H1 (cell line): Measurements from ENCODE around the gene HECTD3. TPM values are rescaled to one million over a fixed set of nuclear protein-coding genes. Genes with fewer than 3 reads are reported as not detected.

Source experiments
- CTCF ChIA-PET: fragments of 300-600 bp; sonication (Branson Sonifier 250); formaldehyde crosslinking; loops from one replicate; lab custom pipeline; 2021; ENCODE audit not compliant: partially characterized antibody; lab: Charles Lee
- POLR2A ChIA-PET: fragments of 300-600 bp; sonication (Branson Sonifier 250); formaldehyde crosslinking; loops from one replicate; lab custom pipeline; 2021; ENCODE audit warnings: inconsistent platforms; ENCODE audit not compliant: partially characterized antibody; lab: Charles Lee
- DNase-seq, 2 experiments: peaks; one replicate each; pipeline versions ENCODE4 v3.0.0 to v3.0.0-alpha.2; 2010 to 2022; ENCODE audit warnings: low spot score in 2 of 2, low read depth in 1 of 2, mixed read lengths in 1 of 2
- FAIRE-seq: peaks from 2 replicates; lab custom pipeline; 2011; peaks lifted over from hg19 to GRCh38; lab: Jason Lieb, UNC
- H2AFZ ChIP-seq: 2 replicates; pipeline ENCODE4 v1.8.1; 2012; ENCODE audit warnings: low read length, inconsistent platforms
- H2AK5ac ChIP-seq: 2 replicates; pipeline ENCODE4 v1.6.1; 2013; ENCODE audit warnings: low read depth, low read length
- H2BK120ac ChIP-seq: replicated peaks from 2 replicates; pipeline ENCODE3; 2013; ENCODE audit warnings: low read depth, low read length, inconsistent platforms
- H2BK12ac ChIP-seq: 2 replicates; pipeline ENCODE4 v1.6.1; 2013; ENCODE audit warnings: low read depth, low read length
- H2BK15ac ChIP-seq: 2 replicates; pipeline ENCODE4 v1.6.1; 2013; ENCODE audit warnings: low read length
- H2BK20ac ChIP-seq: 2 replicates; pipeline ENCODE4 v1.6.1; 2013; ENCODE audit warnings: low read length
- H2BK5ac ChIP-seq: 2 replicates; pipeline ENCODE4 v1.6.1; 2013; ENCODE audit warnings: low read depth, low read length
- H3K14ac ChIP-seq: 2 replicates; pipeline ENCODE4 v1.6.1; 2013; ENCODE audit warnings: inconsistent platforms; ENCODE audit not compliant: insufficient read length
- H3K18ac ChIP-seq: 2 replicates; pipeline ENCODE4 v1.6.1; 2013; ENCODE audit warnings: low read length; ENCODE audit errors: extremely low read depth
- H3K23ac ChIP-seq: 2 replicates; pipeline ENCODE4 v1.6.1; 2013; ENCODE audit warnings: inconsistent platforms; ENCODE audit not compliant: insufficient read length
- H3K23me2 ChIP-seq: 2 replicates; pipeline ENCODE4 v1.6.1; 2013; ENCODE audit warnings: low read depth, low read length
- H3K27ac ChIP-seq: 2 replicates; pipeline ENCODE4 v1.6.1; 2011; ENCODE audit warnings: low read depth, low read length, inconsistent platforms
- H3K27me3 ChIP-seq, 4 experiments: replicated peaks in 1 of 4; 1 replicate in 1 of 4; 2 replicates in 3 of 4; pipeline versions ENCODE4 v1.6.1 to v1.8.1; 2011 to 2013; ENCODE audit warnings: low read length in 3 of 4, mild to moderate bottlenecking in 3 of 4, inconsistent platforms in 2 of 4, mixed read lengths in 2 of 4, moderate library complexity in 1 of 4; ENCODE audit not compliant: control insufficient read depth in 3 of 4, insufficient read depth in 3 of 4; ENCODE audit errors: extremely low read depth in 1 of 4
- H3K36me3 ChIP-seq, 4 experiments: 2 replicates each; pipeline versions ENCODE4 v1.6.1 to v1.8.1; 2011 to 2013; ENCODE audit warnings: mild to moderate bottlenecking in 4 of 4, low read length in 3 of 4, moderate library complexity in 2 of 4, control low read depth in 1 of 4, inconsistent platforms in 1 of 4; ENCODE audit not compliant: insufficient read depth in 4 of 4, control insufficient read depth in 2 of 4
- H3K4ac ChIP-seq: replicated peaks from 2 replicates; pipeline ENCODE3; 2013; ENCODE audit warnings: low read length, low read depth, mixed read lengths, inconsistent platforms; ENCODE audit not compliant: insufficient read length
- H3K4me1 ChIP-seq, 4 experiments: replicated peaks in 1 of 4; 1 replicate in 1 of 4; 2 replicates in 3 of 4; pipeline versions ENCODE4 v1.6.1 to v1.8.1; 2011 to 2013; ENCODE audit warnings: low read length in 3 of 4, inconsistent platforms in 2 of 4, mixed read lengths in 1 of 4; ENCODE audit not compliant: insufficient read depth in 4 of 4, control insufficient read depth in 3 of 4
- H3K4me2 ChIP-seq, 2 experiments: 2 replicates each; pipeline versions ENCODE4 v1.6.1 to v1.8.1; 2011 to 2013; ENCODE audit warnings: low read depth in 2 of 2, low read length in 2 of 2, control low read depth in 1 of 2, inconsistent platforms in 1 of 2, mild to moderate bottlenecking in 1 of 2; ENCODE audit not compliant: insufficient read depth in 1 of 2
- H3K4me3 ChIP-seq, 4 experiments: fragments of 200-600, 300-600 bp in 1 of 4; sonication (generic), shearing (Covaris generic), sonication (Bioruptor Twin) in 1 of 4; 2 replicates each; pipeline versions ENCODE4 v1.5.1 to v1.8.1; 2011 to 2016; ENCODE audit warnings: low read length in 4 of 4, low read depth in 3 of 4, control low read depth in 2 of 4, inconsistent platforms in 2 of 4, mild to moderate bottlenecking in 2 of 4, mixed read lengths in 1 of 4, moderate library complexity in 1 of 4; ENCODE audit not compliant: insufficient read depth in 2 of 4; ENCODE audit errors: extremely low read depth in 1 of 4
- H3K56ac ChIP-seq: replicated peaks from 2 replicates; pipeline ENCODE3; 2013; ENCODE audit warnings: low read depth, mild to moderate bottlenecking, mixed read lengths, low read length, inconsistent platforms; ENCODE audit not compliant: insufficient read length
- H3K79me1 ChIP-seq: 2 replicates; pipeline ENCODE4 v1.6.1; 2013; ENCODE audit warnings: low read depth, low read length, control low read depth
- H3K79me2 ChIP-seq, 2 experiments: 2 replicates each; pipeline versions ENCODE4 v1.6.1 to v1.8.1; 2012 to 2013; ENCODE audit warnings: low read length in 2 of 2, mild to moderate bottlenecking in 2 of 2, inconsistent platforms in 1 of 2; ENCODE audit not compliant: insufficient read depth in 2 of 2, control insufficient read depth in 1 of 2
- H3K9ac ChIP-seq, 4 experiments: replicated peaks in 1 of 4; 1 replicate in 1 of 4; 2 replicates in 3 of 4; pipeline versions ENCODE4 v1.6.1 to v1.8.1; 2011 to 2013; ENCODE audit warnings: low read depth in 3 of 4, low read length in 3 of 4, control low read depth in 2 of 4, mild to moderate bottlenecking in 2 of 4, moderate library complexity in 2 of 4, inconsistent platforms in 1 of 4; ENCODE audit errors: extremely low read depth in 1 of 4
- H3K9me3 ChIP-seq, 2 experiments: 2 replicates each; pipeline versions ENCODE4 v1.6.1 to v1.8.1; 2012 to 2013; ENCODE audit warnings: mild to moderate bottlenecking in 2 of 2, moderate library complexity in 2 of 2, control low read depth in 1 of 2, inconsistent platforms in 1 of 2, low read depth in 1 of 2, low read length in 1 of 2, mixed read lengths in 1 of 2; ENCODE audit not compliant: insufficient read depth in 2 of 2
- H4K20me1 ChIP-seq, 2 experiments: replicated peaks in 1 of 2; 2 replicates each; pipeline versions ENCODE3 to v1.8.1; 2011 to 2013; ENCODE audit warnings: inconsistent platforms in 2 of 2, low read length in 2 of 2, mild to moderate bottlenecking in 1 of 2; ENCODE audit not compliant: insufficient read depth in 2 of 2, control insufficient read depth in 1 of 2
- H4K5ac ChIP-seq: 2 replicates; pipeline ENCODE4 v1.6.1; 2013; ENCODE audit warnings: low read length, low read depth, mixed read lengths, inconsistent platforms; ENCODE audit not compliant: insufficient read length
- H4K8ac ChIP-seq: 2 replicates; pipeline ENCODE4 v1.8.0; 2013; ENCODE audit warnings: mild to moderate bottlenecking, moderate library complexity, low read length, inconsistent platforms; ENCODE audit not compliant: insufficient read depth; ENCODE audit errors: extremely low read depth
- H4K91ac ChIP-seq: replicated peaks from 2 replicates; pipeline ENCODE3; 2013; ENCODE audit warnings: low read length, mixed read lengths, inconsistent platforms; ENCODE audit not compliant: insufficient read length
- CHD1 ChIP-seq: IDR thresholded peaks from 2 replicates; pipeline ENCODE4 v1.6.1; 2012; ENCODE audit warnings: low read depth, low read length, improper control_type of control experiment
- CHD2 ChIP-seq: IDR thresholded peaks from 2 replicates; pipeline ENCODE4 v1.6.1; 2012; ENCODE audit warnings: low read length, improper control_type of control experiment
- KDM1A ChIP-seq: fragments of 200-600, 300-600 bp; sonication (generic); IDR thresholded peaks from 2 replicates; pipeline ENCODE4 v1.7.1; 2016; ENCODE audit warnings: mild to moderate bottlenecking, low read length, borderline replicate concordance
- KDM4A ChIP-seq: IDR thresholded peaks from one replicate; pipeline ENCODE4 v1.7.1; 2012; ENCODE audit warnings: low read depth, mild to moderate bottlenecking, moderate library complexity, low read length, inconsistent platforms; ENCODE audit not compliant: severe bottlenecking
- RXRA ChIP-seq: IDR thresholded peaks from 2 replicates; pipeline ENCODE4 v1.6.1; 2011; ENCODE audit warnings: low read depth, mild to moderate bottlenecking, low read length, moderate library complexity; ENCODE audit not compliant: insufficient read depth
- SAP30 ChIP-seq: fragments of 300-600 bp; sonication (generic); IDR thresholded peaks from 2 replicates; pipeline ENCODE4 v1.7.1; 2012; ENCODE audit warnings: low read length, moderate library complexity, mild to moderate bottlenecking, inconsistent platforms; ENCODE audit not compliant: insufficient read depth, insufficient replicate concordance
- SIN3A ChIP-seq, 2 experiments: IDR thresholded peaks in 1 of 2; conservative IDR thresholded peaks in 1 of 2; 2 replicates each; pipeline ENCODE4 v1.6.1; 2011 to 2012; ENCODE audit warnings: low read length in 2 of 2, improper control_type of control experiment in 1 of 2, low read depth in 1 of 2, mild to moderate bottlenecking in 1 of 2
- TAF1 ChIP-seq: IDR thresholded peaks from 2 replicates; pipeline ENCODE4 v1.6.1; 2011; ENCODE audit warnings: mild to moderate bottlenecking, low read depth, low read length
- WGBS, 2 experiments: shearing (Covaris generic) in 1 of 2; methylation state at CpG; one replicate each; pipeline versions ENCODE4 v1.1.6 to v1.1.7; 2013 to 2015; ENCODE audit warnings: low lambda C conversion rate in 2 of 2, mixed read lengths in 2 of 2, inconsistent platforms in 1 of 2, low coverage in 1 of 2, missing lambda C conversion rate in 1 of 2; ENCODE audit not compliant: insufficient replicate concordance in 2 of 2, insufficient coverage in 1 of 2, insufficient read length in 1 of 2; ENCODE audit errors: extremely low coverage in 1 of 2, missing lambda C conversion rate in 1 of 2; 5-methylcytosine and 5-hydroxymethylcytosine counted together
- polyA plus RNA-seq, 7 experiments: library from polyadenylated mRNA; depleted of rRNA in 3 of 7; stranded (reverse) in 5 of 7; unstranded in 2 of 7; fragments of >200 nt in 5 of 7; fragments of 200-250 nt in 2 of 7; gene quantifications; 1 replicate in 5 of 7; 2 replicates in 1 of 7; 4 replicates in 1 of 7; pipeline versions ENCODE4 v1.2.1 to v1.2.3, GENCODE V29; 2011 to 2013; ENCODE audit warnings: missing spikeins in 2 of 7, mixed read lengths in 2 of 7
- total RNA-seq: library from RNA; stranded (reverse); fragmentation: NEBNext Ultra II Directional; extraction: Animal tissue kit (Norgen Biotek cat#: 25700); gene quantifications from 2 replicates; pipeline ENCODE4 v1.2.1, GENCODE V29; 2021

HECTD3 gene
- total and polyA plus RNA-seq, 2 of the 8 experiments (the other 6 are each of a cell fraction or from before 2014, with no cell fraction given) = 32.9 to 52.7 TPM

DNA sequence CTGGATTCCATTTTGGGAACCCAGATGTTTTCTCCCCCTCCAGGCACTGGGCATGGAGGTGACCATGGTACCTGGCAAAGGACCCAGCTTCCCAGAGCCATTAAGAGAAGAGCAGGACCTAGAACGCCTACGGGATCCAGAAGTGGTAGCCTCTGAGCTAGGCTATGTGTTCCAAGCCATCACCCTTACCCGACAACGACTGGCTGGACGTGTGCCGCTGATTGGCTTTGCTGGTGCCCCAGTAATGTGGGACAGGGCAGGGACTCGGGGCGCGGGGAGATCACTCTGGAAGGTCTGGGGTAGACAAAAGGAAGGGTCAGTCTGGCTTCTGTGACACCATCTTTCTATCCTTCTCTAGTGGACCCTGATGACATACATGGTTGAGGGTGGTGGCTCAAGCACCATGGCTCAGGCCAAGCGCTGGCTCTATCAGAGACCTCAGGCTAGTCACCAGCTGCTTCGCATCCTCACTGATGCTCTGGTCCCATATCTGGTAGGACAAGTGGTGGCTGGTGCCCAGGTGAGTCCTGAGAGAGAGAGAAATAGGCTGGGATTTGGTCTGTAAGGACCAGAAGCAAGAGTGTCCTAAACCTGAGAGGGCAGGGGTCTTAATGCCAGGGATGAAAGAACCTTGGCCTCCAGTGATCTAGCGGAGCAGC lies 2.6 kb upstream of the HECTD3 start:
- Histone ChIP-seq H3K36me3 (peaks cover 0 to 9% (median 2%) of the 10 kb centered on the region in 4 experiments; a peak in 3 of 8 replicates), H3K23me2 (peaks cover 10% of the 10 kb centered on the region), H4K5ac (no peak overlapping the region), H3K4ac (no peak overlapping the region), H3K56ac (no peak overlapping the region), H3K79me2 (no peaks in the 10 kb centered on the region; a peak in 1 of 4 replicates), H3K4me1 (peaks cover 5 to 10% (median 6%) of the 10 kb centered on the region in 4 experiments; a peak in 6 of 7 replicates), H2BK15ac (no peak overlapping the region), H3K14ac (no peak overlapping the region), H4K8ac (no peak overlapping the region), H4K91ac (no peak overlapping the region), H2AK5ac (no peak overlapping the region), H2AFZ (no peak overlapping the region), H2BK20ac (no peak overlapping the region), H3K4me2 (peak overlapping the region; percentile 79 to 83; a peak in 2 of 4 replicates), H4K20me1 (peaks cover 0 to 7% of the 10 kb centered on the region in 2 experiments), H2BK12ac (no peak overlapping the region), H3K27ac (no peak overlapping the region), H3K9ac (no peak overlapping the region), H3K79me1 (no peaks in the 10 kb centered on the region), H3K27me3 (no peaks in the 10 kb centered on the region), H3K18ac (no peak overlapping the region), H3K9me3 (no peaks in the 10 kb centered on the region), H2BK120ac (no peak overlapping the region), H2BK5ac (no peak overlapping the region), H3K4me3 (peak overlapping the region in 1 of 4 experiments; percentile 73; a peak in 1 of 8 replicates), H3K23ac (no peak overlapping the region)
- WGBS, 2 experiments = 91% methylated on average over 11 of the region's 12 CpGs; no CpG with 5 or more reads in 1 of the 2 experiments
- DNase-seq = no peak
- ChIA-PET POLR2A (interaction anchor here (0.7 to 3.3 kb wide), 15 partner anchors 8 to 508 kb away, joined by 3 to 13 read pairs (median 4); partner anchors contain the start of genes CCDC163, EIF2B3, HPDL and MMACHC), CTCF (interaction anchor here (0.5 to 15.4 kb wide), 47 partner anchors 10 to 555 kb away, joined by 3 to 424 read pairs (median 5); partner anchors contain the start of genes EIF2B3, HPDL, MUTYH and RPS8)
- no peak for TF ChIP-seq KDM1A
- TF ChIP-seq SIN3A (conservative IDR thresholded peaks at IDR 0.05 in 1 of 2, IDR thresholded peaks at IDR 0.05 in 1 of 2; ENCODE audit: low read depth in 1 of 2, low read length in 2 of 2) = no peak
- TF ChIP-seq RXRA = no peak
- TF ChIP-seq SAP30 = no peak
- TF ChIP-seq TAF1 = no peak
- TF ChIP-seq CHD1 = no peak
- no peak for TF ChIP-seq CHD2
- no peak for TF ChIP-seq KDM4A
- FAIRE-seq = no peak
